Fibroblast of lung (primary cell): ENCODE results near the gene HNRNPAB.

Experiments
- CTCF ChIP-seq, 2 donors: IDR thresholded peaks in 1 of 2; conservative IDR thresholded peaks in 1 of 2; 1 replicate in 1 of 2; 2 replicates in 1 of 2; pipeline ENCODE4 v1.5.1; 2011 to 2012; ENCODE audit warnings: low read length in 2 of 2, control low read depth in 1 of 2, inconsistent platforms in 1 of 2, low read depth in 1 of 2, mild to moderate bottlenecking in 1 of 2
- EZH2 ChIP-seq: IDR thresholded peaks from 2 replicates; pipeline ENCODE4 v1.5.1; 2012; ENCODE audit warnings: low read length, control low read depth, mild to moderate bottlenecking; ENCODE audit errors: missing control alignments

GRCh38 chr5:178241231-178241663 lies 36.9 kb downstream of the HNRNPAB start:
- TF ChIP-seq CTCF (conservative IDR thresholded peaks at IDR 0.05 in 1 of 2, IDR thresholded peaks at IDR 0.05 in 1 of 2; ENCODE audit: low read depth in 1 of 2, low read length in 2 of 2) (no peak), EZH2 (no peak)
